ENCODE data around the gene OR1D2. TPM values are rescaled to one million over a fixed set of nuclear protein-coding genes. Genes with fewer than 3 reads are reported as not detected.

The OR1D2 gene
- total and polyA plus RNA-seq, 2 donors (not counting 1 experiment from before 2014, with no cell fraction given) = not detected

- Histone ChIP-seq H3K9ac (ENCODE audit: low read length) (peak overlapping the region; percentile 66), H3K27ac (ENCODE audit: low read length in 2 of 2) (no peak overlapping the region), H3K4me3 (ENCODE audit: control extremely low read depth in 1 of 5, extremely low read depth in 1 of 5, insufficient read depth in 1 of 5, low read depth in 2 of 5, low read length in 4 of 5) (peak overlapping the region in 2 of 5 experiments; percentile 65 to 76), H3K79me2 (ENCODE audit: control insufficient read depth, insufficient read depth, low read length) (no peaks in the 10 kb centered on the region), H3K4me2 (replicated peaks; ENCODE audit: low read depth, low read length, poor library complexity, severe bottlenecking) (peak overlapping the region; percentile 79), H3K27me3 (replicated peaks in 1 of 4; ENCODE audit: control extremely low read depth in 1 of 4, control insufficient read depth in 3 of 4, insufficient read depth in 4 of 4, low read length in 3 of 4) (no peaks in the 10 kb centered on the region), H3K36me3 (replicated peaks in 1 of 2; ENCODE audit: control extremely low read depth in 1 of 2, control insufficient read depth in 1 of 2, extremely low read depth in 1 of 2, insufficient read depth in 2 of 2, low read length in 1 of 2) (no peaks in the 10 kb centered on the region), H3K4me1 (ENCODE audit: control insufficient read depth in 2 of 2, insufficient read depth in 2 of 2, low read length in 2 of 2) (peaks cover 6 to 13% of the 10 kb centered on the region in 2 donors), H3K9me3 (ENCODE audit: control extremely low read depth in 1 of 3, control insufficient read depth in 2 of 3, insufficient read depth in 1 of 3, low read length in 2 of 3) (no peaks in the 10 kb centered on the region), H4K20me1 (ENCODE audit: control insufficient read depth, insufficient read depth, low read length, poor library complexity, severe bottlenecking) (no peaks in the 10 kb centered on the region), H2AFZ (ENCODE audit: insufficient read depth, low read depth, low read length, poor library complexity, severe bottlenecking) (peak overlapping the region; percentile 88)
- no peak for TF ChIP-seq EZH2 (IDR thresholded peaks at IDR 0.05; ENCODE audit: borderline replicate concordance, insufficient read depth, low read depth, low read length, poor library complexity, severe bottlenecking)
- no peak for TF ChIP-seq CTCF (IDR thresholded peaks at IDR 0.05)
- H3K27ac Mint-ChIP-seq = no peak overlapping the region
- WGBS (ENCODE audit: insufficient coverage) = 100% methylated on average over 7 of the region's 8 CpGs
- POLR2A ChIA-PET = interaction anchor here (0.6 kb wide), 1 partner anchor 43 kb away, joined by 3 read pairs; no protein-coding TSS in a partner anchor
- no peak for DNase-seq
- peaks cover 7% of the 10 kb centered on the region for H3K4me1 Mint-ChIP-seq
- no peak for ATAC-seq (ENCODE audit: low read depth)
- peak overlapping the region; percentile 93 for H3K4me3 Mint-ChIP-seq
- intact Hi-C loops (cut with micrococcal nuclease) = loop anchor here (1.0 to 5.0 kb wide), 4 partner anchors 47 to 688 kb away; partner anchors contain the start of genes CTNS and SHPK
- H3K27me3 Mint-ChIP-seq = no peaks in the 10 kb centered on the region
- CTCF ChIA-PET = interaction anchor here (0.7 to 1.8 kb wide), 6 partner anchors 36 to 687 kb away, joined by 3 to 14 read pairs (median 4); partner anchors contain the start of genes CTNS and SHPK
- no peaks in the 10 kb centered on the region for H3K9me3 Mint-ChIP-seq (ENCODE audit: insufficient read depth)
Measured at GRCh38 chr17:3049705-3050295, 54.4 kb downstream of the OR1D2 start.
